ENCODE results near the gene PACS1.
"Not testable (repeated sequence)": the region's sequence is repeated elsewhere in the genome, so short reads cannot be mapped to it uniquely, and the experiment has no call there.

PACS1 gene

DNA sequence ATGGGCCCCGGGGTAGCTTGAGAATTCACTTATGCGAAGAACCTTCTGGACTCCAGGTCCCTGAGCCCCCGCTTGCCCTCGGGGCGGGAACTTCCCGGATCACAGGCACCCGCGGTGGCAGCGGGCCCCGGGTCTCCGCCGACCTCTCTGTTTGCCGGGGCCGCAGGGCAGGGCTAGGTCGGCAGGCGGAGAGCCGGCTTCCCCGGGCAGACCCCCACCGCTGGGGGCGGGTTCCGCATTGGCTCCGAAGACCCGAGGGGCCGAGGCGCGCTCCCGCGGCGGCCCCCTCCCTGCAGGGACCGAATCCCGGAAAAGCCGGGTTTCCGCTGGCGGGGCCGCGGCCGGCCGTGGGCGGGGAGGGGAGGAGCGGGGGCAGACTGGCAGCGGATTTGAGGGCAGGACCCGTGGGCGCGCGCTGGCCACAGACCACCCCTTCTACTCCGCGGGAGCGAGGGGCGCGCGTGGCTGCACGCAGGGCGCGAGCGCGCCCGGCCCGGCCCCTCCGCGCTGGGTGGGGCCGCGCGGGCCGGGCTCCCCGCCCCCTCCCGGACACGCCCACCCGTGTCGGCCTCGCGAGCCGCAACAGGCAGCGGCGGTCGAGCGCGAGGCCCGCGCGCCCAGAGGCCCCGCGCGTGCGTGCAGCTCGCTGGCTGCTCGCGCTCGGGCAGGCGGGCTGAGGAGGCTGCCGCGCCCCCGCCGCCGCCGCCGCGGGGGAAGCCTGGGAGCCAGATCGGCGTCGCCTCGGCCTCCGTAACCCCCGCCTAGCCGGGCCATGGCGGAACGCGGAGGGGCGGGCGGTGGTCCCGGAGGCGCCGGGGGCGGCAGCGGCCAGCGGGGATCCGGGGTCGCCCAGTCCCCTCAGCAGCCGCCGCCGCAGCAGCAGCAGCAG is at the start of gene PACS1:
Gene PACS1 (plus strand): TSS at position 558 of the 889 bp plus-strand sequence. CDS start 215 bp downstream, at position 773.
- no peak for DNase-seq

GRCh38 chr11:66020618-66021357 is 49.3 kb upstream of the PACS1 start:
- no peak for DNase-seq

DNA sequence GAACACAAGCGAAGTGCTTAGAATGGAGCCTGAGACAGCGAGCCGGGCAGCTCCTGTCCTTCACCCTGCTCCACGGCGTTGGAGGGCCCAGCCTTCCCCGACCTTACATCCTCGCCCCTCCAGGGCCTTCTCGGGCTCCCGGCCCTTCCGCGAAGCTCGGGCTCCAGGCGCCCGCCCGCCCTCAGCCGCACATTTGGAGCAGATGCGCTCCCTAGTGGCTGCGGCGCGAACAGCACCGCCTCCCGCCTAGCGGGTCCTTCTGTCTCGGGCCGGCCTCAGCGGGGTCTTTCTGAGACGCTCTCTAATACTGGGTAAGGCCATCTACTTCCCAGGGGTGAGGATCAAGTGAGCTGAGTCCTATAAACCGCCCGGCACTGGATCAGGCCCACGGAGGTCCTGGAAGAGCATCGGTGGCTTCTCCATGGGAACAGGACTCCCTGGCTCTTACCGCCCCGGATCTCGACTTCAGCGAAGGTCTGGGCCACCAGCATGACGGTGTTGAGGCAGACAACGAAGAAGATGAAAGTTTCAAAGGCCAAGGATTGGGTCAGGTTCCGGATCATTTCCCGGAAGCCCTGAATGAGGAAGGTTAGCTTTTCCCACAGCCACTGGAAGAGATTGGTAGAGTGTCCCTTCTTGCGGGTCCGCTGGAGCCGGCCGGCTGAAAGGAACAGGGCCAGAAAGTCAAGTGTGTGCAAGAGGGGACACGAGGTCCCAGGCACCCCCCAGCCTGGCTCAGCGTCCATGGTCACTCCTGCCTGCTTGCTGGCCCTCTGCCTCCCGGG is 47.5 kb upstream of the PACS1 start:
- DNase-seq, result peak; percentile 23

DNA sequence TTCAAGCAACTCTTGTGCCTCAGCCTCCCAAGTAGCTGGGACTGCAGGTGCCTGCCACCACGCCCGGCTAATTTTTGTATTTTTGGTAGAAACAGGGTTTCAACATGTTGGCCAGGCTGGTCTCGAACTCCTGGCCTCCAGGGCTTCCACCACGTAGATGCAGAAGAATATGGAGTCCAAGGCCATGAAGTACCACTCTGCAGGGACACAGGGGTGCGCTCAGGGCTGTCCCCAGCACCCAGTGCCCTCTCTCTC is 47.0 kb upstream of the PACS1 start:
- not testable (repeated sequence) for DNase-seq

DNA sequence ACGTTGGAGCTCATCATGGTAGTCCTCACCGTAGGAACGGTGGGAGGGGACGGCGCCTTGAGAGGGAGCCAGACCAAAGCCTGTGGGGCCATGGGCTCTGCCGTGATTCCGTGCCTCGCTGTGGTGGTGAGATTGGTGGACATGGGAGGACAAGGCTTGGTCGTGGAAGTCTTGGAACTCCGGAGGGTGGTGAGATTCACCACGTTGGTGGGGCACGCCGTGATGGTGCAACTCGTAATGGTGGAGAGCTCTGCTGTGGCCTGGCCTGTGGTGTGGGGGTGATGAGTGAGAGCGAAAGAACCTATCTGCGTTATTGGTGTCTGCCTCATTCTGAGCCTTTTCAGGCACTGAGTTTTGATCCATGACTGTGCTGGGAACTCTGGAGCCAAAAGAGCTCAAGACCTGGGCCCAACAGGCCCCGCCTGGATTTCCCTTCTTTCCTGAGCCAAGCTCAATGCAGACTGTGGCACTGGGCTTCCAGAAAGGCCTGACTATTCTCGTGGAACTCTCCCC is 44.0 kb upstream of the PACS1 start, which contains the start of gene CATSPER1:
Gene CATSPER1 (minus strand): TSS at position 463 of the 513 bp plus-strand sequence. CDS start 100 bp downstream, at position 363.
- DNase-seq, result no peak

DNA sequence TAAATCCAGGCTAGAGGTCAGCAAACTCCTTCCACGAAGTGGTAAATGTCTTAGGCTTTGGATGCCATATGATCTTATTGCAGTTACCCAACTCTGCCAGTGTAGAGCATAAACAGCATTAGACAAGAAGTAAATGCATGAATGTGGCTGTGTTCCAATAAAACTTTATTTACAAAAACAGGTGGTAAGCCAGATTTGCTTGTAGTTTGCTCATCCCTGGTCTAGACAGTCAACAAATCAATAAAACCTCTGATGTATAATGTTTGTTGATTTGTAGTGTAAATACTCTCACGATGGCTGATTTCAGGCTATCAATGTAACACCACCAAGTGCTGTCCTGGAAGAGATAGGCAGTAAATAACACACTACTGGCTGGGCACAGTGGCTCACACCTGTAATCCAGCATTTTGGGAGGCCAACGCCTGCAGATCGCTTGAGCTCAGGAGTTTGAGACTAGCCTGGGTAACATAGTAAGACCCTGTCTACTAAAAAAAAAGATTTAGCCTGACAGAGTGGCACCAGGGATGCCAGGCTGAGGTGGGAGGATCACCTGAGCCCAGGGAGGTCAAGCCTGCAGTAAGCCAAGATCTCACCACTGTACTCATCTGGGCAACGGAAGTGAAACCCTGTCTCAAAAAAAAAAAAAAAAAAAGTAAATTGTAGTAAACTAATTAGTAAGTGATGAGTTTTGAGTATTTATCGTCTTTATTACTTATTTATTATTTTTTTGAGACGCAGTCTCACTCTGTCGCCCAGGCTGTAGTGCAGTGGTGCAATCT is 36.9 kb upstream of the PACS1 start:
- no peak for DNase-seq

DNA sequence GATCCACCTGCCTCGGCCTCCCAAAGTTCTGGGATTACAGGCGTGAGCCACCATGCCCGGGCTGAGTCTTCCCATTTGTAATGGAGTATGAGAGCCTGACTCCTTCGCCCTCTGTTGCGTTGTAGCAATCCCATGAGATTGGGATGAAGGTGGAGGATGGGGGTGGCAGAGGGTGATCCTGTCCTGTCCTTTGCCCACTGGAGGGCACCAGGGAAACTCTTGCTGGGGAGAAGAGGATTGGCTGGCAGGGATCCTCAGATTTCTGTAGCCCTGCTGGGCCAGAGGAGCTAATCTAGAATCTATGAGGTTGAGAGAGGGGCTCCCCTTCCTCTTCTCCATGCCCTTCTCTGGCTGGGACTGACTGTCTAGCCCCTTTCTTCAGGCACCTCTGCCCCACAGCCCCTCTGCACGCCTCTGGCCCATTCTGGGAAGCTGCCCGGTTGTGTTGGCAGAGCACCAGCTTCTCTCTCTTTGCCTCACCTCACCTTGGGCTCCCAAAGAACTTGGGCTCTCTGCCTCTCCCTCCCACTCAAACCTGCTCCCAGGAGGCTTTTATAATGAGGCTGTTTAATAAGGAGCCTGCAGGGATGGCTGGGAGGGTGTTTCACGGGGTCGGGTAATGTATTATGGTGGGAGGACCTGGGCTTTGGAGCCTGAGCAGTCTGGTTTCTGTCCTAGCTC is 34.3 kb upstream of the PACS1 start:
- no peak for DNase-seq

- no peak for DNase-seq
Observed at GRCh38 chr11:66036334-66036710, 33.8 kb upstream of the PACS1 start.

DNA sequence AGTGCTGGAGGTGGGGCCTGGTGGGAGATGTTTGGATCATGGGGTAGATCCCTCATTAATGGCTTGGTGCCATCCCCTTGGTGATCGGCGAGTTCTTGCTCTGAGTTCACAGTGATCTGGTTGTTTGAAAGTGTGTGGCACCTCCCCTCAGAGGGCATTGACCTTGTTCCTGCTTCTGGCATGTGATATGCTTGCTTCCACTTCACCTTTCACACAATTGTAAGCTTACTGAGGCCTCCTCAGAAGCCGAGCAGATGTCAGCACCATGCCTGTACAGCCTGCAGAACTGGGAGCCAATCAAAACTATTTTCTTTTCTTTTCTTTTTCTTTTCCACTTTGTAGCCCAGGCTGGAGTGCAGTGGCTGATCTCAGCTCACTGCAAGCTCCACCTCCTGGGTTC is 32.7 kb upstream of the PACS1 start:
- no peak for DNase-seq

DNA sequence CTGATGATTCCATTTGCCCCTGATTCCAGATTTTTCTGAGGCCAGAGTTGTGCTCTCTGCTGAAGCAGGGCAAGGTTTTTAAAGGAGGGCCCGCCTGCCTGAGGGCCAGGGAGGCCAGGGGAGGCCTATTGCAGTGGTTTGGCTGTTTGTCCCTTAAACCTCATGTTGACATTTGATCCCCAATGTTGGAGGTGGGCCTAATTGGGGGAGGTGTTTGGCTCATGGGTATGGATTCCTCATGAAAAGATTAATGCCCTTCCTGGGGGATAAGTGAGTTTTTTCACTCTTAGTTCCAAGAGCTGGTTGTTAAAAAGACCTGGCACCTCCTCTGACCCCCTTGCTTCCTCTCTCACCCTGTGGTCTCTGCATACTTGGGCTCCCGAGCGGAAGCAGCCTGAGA is 30.3 kb upstream of the PACS1 start:
- DNase-seq, result no peak

GRCh38 chr11:66042227-66042995 is 27.7 kb upstream of the PACS1 start:
- no peak for DNase-seq

- no peak for DNase-seq
Observed at GRCh38 chr11:66042996-66043906, 26.8 kb upstream of the PACS1 start.

DNA sequence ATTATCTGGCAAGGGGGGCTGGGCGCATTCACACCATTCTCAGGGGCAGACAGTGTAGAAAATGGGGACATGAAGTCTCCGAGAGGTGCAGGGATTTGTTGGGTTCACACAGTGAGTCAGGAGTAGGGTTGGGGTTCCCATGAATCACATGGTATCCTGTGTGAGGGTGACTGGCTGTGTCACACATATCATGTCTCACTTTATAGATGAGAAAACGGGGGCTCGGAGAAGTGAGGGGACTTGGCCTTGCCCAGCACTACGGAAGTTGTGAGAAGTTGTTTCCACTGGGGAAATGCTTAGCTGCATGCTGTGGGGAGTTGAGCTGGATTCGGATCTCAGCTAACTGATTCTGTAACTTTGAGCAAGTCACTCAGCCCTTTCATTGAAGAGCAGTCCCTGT is 25.3 kb upstream of the PACS1 start:
- DNase-seq, result no peak

- DNase-seq, result peak; percentile 39
Observed at GRCh38 chr11:66045177-66045639, 24.9 kb upstream of the PACS1 start.

DNA sequence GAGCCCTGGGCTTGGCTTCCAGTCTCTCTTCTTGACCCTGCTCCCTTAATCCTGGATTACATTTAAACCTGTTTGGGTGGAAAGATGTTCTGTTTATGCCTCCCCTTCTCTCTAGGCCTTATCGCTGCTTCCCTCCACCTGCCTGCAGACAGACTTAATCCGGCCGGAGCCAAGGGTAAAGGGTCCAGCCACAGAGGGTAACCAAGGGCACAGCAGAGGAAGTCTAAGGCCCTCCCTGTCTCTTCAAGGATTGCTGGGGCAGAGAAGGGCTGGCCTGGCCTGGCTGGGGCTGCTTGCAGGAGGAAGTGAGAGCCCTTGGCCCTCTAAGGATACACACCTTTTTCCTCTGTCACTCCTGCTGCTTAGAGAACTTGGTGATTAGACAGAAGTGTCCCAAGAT is 23.2 kb upstream of the PACS1 start:
- DNase-seq, result no peak

- DNase-seq, result no peak
Observed at GRCh38 chr11:66047541-66048365, 22.3 kb upstream of the PACS1 start.

DNA sequence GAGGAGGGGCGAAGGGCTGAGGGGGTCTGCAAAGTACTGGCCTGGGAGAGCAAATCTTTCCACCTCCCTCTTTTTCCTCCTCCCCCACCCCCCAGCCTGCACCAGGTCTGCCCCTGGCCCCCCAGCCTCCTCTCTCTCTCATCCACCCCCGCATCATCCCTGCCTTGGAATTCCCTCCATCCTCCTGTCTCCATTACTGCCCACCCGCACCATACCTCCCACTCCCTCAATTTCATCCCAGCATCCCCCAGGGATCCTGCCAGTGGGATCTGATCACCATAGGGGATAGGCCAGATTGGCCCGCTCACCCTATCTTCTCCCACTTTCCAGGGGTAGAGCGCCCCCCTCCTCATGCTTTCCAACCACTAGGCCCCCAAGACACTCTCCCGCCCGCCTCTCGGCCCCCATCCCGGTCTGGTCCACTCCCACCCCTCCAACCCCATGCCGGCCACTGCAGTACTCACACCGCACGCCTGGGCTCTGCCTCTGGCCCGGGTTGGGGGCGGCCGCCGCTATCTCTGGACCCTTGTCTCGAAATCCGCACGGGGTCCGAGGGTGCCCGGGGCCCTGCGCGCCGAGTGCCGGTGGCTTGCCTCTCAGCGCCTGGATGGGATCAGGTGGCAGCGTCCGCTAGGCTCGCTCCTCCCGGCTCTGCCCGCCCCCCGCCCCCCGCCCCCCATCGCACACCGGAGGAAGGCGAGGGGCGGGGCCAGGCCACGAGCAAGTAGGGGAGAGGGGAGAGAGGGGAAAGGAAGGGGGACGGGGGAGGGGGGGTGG is 21.3 kb upstream of the PACS1 start, which contains the start of gene GAL3ST3:
Gene GAL3ST3 (minus strand): TSS at position 615 of the 777 bp plus-strand sequence. CDS start 3,746 bp downstream, outside the sequence.
- DNase-seq, result no peak
